ENCODE data around the gene CBX4. TPM values are rescaled to one million over a fixed set of nuclear protein-coding genes. Genes with fewer than 3 reads are reported as not detected.

CBX4 gene
- total and polyA plus RNA-seq, 2 of the 13 experiments (the other 11 are each of a cell fraction or from before 2014, with no cell fraction given) = 25.8 to 50.8 TPM

DNA sequence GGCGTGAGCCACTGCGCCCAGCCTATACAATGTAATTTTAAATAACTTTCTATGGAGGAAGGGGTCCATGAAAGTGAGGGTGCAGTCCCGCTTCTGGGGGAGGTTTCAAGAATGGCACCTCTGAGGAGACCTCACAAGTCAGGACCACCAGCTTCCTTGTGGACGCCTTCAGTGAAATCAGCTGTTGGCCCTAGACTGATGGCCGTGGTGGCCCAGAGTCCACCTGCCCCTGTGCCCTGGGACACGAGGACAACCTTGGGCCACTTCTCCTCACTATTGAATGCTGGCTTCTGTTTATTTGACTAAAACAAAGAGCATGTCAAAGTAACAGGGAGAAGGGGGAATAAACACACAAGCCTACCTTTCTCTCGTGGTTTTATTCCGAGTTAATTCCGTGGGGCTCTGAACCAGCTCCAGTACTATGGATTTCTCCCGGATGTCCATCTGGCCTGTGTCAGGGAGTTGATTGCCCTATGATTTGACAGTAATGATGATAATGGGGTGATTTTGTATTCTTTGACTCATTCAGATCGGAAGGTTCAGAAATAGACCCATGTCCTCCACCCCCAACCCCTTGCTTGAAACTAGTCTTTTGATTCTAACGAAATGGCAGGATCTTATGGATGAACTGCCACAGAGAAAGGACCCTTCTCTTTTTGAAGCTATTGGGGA is 8.6 kb upstream of the CBX4 start (continued):
- TF ChIP-seq, protein P1, sequence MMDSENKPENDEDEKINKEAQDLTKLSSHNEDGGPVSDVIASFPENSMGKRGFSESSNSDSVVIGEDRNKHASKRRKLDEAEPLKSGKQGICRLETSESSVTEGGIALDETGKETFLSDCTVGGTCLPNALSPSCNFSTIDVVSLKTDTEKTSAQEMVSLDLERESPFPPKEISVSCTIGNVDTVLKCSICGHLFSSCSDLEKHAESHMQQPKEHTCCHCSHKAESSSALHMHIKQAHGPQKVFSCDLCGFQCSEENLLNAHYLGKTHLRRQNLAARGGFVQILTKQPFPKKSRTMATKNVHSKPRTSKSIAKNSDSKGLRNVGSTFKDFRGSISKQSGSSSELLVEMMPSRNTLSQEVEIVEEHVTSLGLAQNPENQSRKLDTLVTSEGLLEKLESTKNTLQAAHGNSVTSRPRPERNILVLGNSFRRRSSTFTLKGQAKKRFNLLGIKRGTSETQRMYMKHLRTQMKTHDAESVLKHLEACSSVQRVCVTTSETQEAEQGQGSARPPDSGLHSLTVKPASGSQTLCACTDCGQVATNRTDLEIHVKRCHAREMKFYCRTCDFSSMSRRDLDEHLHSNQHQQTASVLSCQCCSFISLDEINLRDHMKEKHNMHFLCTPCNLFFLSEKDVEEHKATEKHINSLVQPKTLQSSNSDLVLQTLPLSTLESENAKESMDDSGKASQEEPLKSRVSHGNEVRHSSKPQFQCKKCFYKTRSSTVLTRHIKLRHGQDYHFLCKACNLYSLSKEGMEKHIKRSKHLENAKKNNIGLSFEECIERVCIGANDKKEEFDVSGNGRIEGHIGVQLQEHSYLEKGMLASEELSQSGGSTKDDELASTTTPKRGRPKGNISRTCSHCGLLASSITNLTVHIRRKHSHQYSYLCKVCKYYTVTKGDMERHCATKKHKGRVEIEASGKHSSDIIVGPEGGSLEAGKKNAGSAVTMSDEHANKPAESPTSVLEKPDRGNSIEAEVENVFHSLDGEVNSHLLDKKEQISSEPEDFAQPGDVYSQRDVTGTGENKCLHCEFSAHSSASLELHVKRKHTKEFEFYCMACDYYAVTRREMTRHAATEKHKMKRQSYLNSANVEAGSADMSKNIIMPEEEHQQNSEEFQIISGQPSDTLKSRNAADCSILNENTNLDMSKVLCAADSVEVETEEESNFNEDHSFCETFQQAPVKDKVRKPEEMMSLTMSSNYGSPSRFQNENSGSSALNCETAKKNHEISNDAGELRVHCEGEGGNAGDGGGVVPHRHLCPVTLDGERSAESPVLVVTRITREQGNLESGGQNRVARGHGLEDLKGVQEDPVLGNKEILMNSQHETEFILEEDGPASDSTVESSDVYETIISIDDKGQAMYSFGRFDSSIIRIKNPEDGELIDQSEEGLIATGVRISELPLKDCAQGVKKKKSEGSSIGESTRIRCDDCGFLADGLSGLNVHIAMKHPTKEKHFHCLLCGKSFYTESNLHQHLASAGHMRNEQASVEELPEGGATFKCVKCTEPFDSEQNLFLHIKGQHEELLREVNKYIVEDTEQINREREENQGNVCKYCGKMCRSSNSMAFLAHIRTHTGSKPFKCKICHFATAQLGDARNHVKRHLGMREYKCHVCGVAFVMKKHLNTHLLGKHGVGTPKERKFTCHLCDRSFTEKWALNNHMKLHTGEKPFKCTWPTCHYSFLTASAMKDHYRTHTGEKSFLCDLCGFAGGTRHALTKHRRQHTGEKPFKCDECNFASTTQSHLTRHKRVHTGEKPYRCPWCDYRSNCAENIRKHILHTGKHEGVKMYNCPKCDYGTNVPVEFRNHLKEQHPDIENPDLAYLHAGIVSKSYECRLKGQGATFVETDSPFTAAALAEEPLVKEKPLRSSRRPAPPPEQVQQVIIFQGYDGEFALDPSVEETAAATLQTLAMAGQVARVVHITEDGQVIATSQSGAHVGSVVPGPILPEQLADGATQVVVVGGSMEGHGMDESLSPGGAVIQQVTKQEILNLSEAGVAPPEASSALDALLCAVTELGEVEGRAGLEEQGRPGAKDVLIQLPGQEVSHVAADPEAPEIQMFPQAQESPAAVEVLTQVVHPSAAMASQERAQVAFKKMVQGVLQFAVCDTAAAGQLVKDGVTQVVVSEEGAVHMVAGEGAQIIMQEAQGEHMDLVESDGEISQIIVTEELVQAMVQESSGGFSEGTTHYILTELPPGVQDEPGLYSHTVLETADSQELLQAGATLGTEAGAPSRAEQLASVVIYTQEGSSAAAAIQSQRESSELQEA (CRISPR knock-in tag; IDR thresholded peaks at IDR 0.05; ENCODE audit: not compliant biosample characterization) = no peak
- TF ChIP-seq ZSCAN12 (CRISPR knock-in tag; IDR thresholded peaks at IDR 0.05) (no peak), ZFP37 (CRISPR knock-in tag; IDR thresholded peaks at IDR 0.05; ENCODE audit: borderline replicate concordance) (peak; percentile 67; the same call in 1 of the 2 replicates), TBL1XR1 (IDR thresholded peaks at IDR 0.05; ENCODE audit: borderline replicate concordance, low read length, partially characterized antibody) (no peak), PHF5A (CRISPR knock-in tag; IDR thresholded peaks at IDR 0.05; ENCODE audit: low read depth, unreplicated experiment) (no peak), POGZ (CRISPR knock-in tag; IDR thresholded peaks at IDR 0.05) (no peak), NONO (IDR thresholded peaks at IDR 0.05) (no peak), NONO (CRISPR knock-in tag; conservative IDR thresholded peaks at IDR 0.05) (no peak), ZFP36L1 (CRISPR knock-in tag; IDR thresholded peaks at IDR 0.05) (0 out of 2 replicates have a peak, but pooled peaks have one; percentile 41), SOX6 (IDR thresholded peaks at IDR 0.05) (no peak), SOX6 (CRISPR knock-in tag; IDR thresholded peaks at IDR 0.05) (peak; percentile 46), GPN1 (CRISPR knock-in tag; IDR thresholded peaks at IDR 0.05; ENCODE audit: borderline replicate concordance) (no peak), NRL (CRISPR knock-in tag; IDR thresholded peaks at IDR 0.05; ENCODE audit: borderline replicate concordance) (peak; percentile 29; the same call in 1 of the 2 replicates), ZNF780A (CRISPR knock-in tag; IDR thresholded peaks at IDR 0.05) (no peak), REPIN1 (CRISPR knock-in tag; IDR thresholded peaks at IDR 0.05; ENCODE audit: borderline replicate concordance, low read depth) (no peak), ZNF75D (CRISPR knock-in tag; IDR thresholded peaks at IDR 0.05; ENCODE audit: borderline replicate concordance) (no peak)
- TF ChIP-seq, protein P2, sequence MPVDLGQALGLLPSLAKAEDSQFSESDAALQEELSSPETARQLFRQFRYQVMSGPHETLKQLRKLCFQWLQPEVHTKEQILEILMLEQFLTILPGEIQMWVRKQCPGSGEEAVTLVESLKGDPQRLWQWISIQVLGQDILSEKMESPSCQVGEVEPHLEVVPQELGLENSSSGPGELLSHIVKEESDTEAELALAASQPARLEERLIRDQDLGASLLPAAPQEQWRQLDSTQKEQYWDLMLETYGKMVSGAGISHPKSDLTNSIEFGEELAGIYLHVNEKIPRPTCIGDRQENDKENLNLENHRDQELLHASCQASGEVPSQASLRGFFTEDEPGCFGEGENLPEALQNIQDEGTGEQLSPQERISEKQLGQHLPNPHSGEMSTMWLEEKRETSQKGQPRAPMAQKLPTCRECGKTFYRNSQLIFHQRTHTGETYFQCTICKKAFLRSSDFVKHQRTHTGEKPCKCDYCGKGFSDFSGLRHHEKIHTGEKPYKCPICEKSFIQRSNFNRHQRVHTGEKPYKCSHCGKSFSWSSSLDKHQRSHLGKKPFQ (CRISPR knock-in tag; IDR thresholded peaks at IDR 0.05; ENCODE audit: insufficient replicate concordance) = peak; percentile 56
- TF ChIP-seq, protein P3, sequence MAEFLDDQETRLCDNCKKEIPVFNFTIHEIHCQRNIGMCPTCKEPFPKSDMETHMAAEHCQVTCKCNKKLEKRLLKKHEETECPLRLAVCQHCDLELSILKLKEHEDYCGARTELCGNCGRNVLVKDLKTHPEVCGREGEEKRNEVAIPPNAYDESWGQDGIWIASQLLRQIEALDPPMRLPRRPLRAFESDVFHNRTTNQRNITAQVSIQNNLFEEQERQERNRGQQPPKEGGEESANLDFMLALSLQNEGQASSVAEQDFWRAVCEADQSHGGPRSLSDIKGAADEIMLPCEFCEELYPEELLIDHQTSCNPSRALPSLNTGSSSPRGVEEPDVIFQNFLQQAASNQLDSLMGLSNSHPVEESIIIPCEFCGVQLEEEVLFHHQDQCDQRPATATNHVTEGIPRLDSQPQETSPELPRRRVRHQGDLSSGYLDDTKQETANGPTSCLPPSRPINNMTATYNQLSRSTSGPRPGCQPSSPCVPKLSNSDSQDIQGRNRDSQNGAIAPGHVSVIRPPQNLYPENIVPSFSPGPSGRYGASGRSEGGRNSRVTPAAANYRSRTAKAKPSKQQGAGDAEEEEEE (CRISPR knock-in tag; IDR thresholded peaks at IDR 0.05; ENCODE audit: borderline replicate concordance) = no peak
